ENCODE measurements around the gene COX14.

COX14 gene

GRCh38 chr12:50085615-50086072 is 26.4 kb upstream of the COX14 start:
- DNase-seq = no peak

- DNase-seq = no peak
These were observed 25.9 kb upstream of the COX14 start for GRCh38 chr12:50086148-50086547.

GRCh38 chr12:50087151-50087550 is 24.9 kb upstream of the COX14 start:
- DNase-seq = no peak

- DNase-seq = no peak
These were observed 24.0 kb upstream of the COX14 start for GRCh38 chr12:50087995-50088394.

- DNase-seq = no peak
These were observed 23.3 kb upstream of the COX14 start for GRCh38 chr12:50088577-50089335.

- DNase-seq = no peak
These were observed 22.3 kb upstream of the COX14 start for GRCh38 chr12:50089730-50090129.

GRCh38 chr12:50090391-50090790 is 21.6 kb upstream of the COX14 start:
- DNase-seq = no peak

GRCh38 chr12:50097952-50098351 is 14.1 kb upstream of the COX14 start:
- DNase-seq = no peak

GRCh38 chr12:50099302-50100008 is 12.6 kb upstream of the COX14 start:
- DNase-seq = no peak

- DNase-seq = no peak
These were observed 11.5 kb upstream of the COX14 start for GRCh38 chr12:50100561-50100960.

- no peak for DNase-seq
These were observed 10.4 kb upstream of the COX14 start for GRCh38 chr12:50101663-50102062.

GRCh38 chr12:50102131-50102531 is 9.9 kb upstream of the COX14 start:
- no peak for DNase-seq

- DNase-seq = no peak
These were observed 9.3 kb upstream of the COX14 start for GRCh38 chr12:50102646-50103309.

GRCh38 chr12:50103351-50103750 is 8.7 kb upstream of the COX14 start:
- no peak for DNase-seq

GRCh38 chr12:50103767-50104321 is 8.2 kb upstream of the COX14 start, which contains the start of gene GPD1:
GPD1 (plus strand) TSS chr12:50104008; CDS start chr12:50104051, 43 bp downstream.
- DNase-seq = no peak

GRCh38 chr12:50104417-50105366 is 7.3 kb upstream of the COX14 start:
- DNase-seq = no peak

GRCh38 chr12:50105913-50106450 is 6.1 kb upstream of the COX14 start:
- DNase-seq = no peak

- no peak for DNase-seq
These were observed 5.1 kb upstream of the COX14 start for GRCh38 chr12:50106907-50107306.

GRCh38 chr12:50107416-50108268 is 4.4 kb upstream of the COX14 start:
- DNase-seq = no peak

GRCh38 chr12:50109319-50109718 is 2.7 kb upstream of the COX14 start:
- DNase-seq = no peak

Data from DMS 273 treated with DMSO at 0.1 percent for 48 hours (cell line).